ENCODE measurements around the gene GALP.
"Not testable (repeated sequence)": the region's sequence is repeated elsewhere in the genome, so short reads cannot be mapped to it uniquely, and the experiment has no call there.

GALP gene

DNA sequence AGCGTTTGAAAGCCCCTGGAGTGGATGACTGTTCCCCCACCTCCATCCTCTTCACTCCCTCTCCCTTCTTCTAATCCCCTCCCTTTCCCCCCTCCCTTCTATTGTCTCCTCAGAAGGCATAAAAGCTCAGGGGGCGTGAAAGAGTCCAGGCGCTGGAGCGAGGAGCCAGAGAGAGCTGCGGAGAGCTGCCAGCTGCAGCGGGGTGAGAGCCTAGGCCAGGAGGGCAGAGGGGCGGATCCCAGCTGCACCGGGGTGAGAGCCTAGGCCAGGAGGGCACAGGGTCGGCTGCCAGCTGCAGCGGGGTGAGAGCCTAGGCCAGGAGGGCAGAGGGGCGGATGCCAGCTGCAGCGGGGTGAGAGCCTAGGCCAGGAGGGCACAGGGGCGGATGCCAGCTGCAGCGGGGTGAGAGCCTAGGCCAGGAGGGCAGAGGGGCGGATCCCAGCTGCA is at the start of gene GALP:
TSS of gene GALP (plus strand) at position 148 of the 447 bp plus-strand sequence. CDS start 1,101 bp downstream, outside the sequence.
- H3K4me1 ChIP-seq (ENCODE audit: control insufficient read depth, insufficient read depth, low read length, unreplicated experiment); H3K27ac ChIP-seq (ENCODE audit: low read depth, low read length); H3K79me2 ChIP-seq (ENCODE audit: control insufficient read depth, insufficient read depth, low read length, unreplicated experiment); H3K27me3 ChIP-seq (ENCODE audit: insufficient read depth, low read length); H2AFZ ChIP-seq (ENCODE audit: low read length, unreplicated experiment); H3K36me3 ChIP-seq (ENCODE audit: insufficient read depth, low read length); H3K4me3 ChIP-seq (ENCODE audit: low read depth, low read length): not testable (repeated sequence)

GRCh38 chr19:56126983-56127780 is 48.6 kb upstream of the GALP start:
- Histone ChIP-seq H3K4me3 (ENCODE audit: low read depth, low read length) (no peak overlapping the region), H3K27ac (ENCODE audit: low read depth, low read length) (no peak overlapping the region), H3K36me3 (ENCODE audit: insufficient read depth, low read length) (no peaks in the 10 kb centered on the region), H3K79me2 (ENCODE audit: control insufficient read depth, insufficient read depth, low read length, unreplicated experiment) (no peaks in the 10 kb centered on the region), H3K27me3 (ENCODE audit: insufficient read depth, low read length) (no peaks in the 10 kb centered on the region), H2AFZ (ENCODE audit: low read length, unreplicated experiment) (no peak overlapping the region), H3K4me1 (ENCODE audit: control insufficient read depth, insufficient read depth, low read length, unreplicated experiment) (no peaks in the 10 kb centered on the region)

GRCh38 chr19:56130006-56130405 is 45.8 kb upstream of the GALP start:
- Histone ChIP-seq H3K4me1 (ENCODE audit: control insufficient read depth, insufficient read depth, low read length, unreplicated experiment) (no peaks in the 10 kb centered on the region), H3K79me2 (ENCODE audit: control insufficient read depth, insufficient read depth, low read length, unreplicated experiment) (no peaks in the 10 kb centered on the region), H2AFZ (ENCODE audit: low read length, unreplicated experiment) (no peak overlapping the region), H3K36me3 (ENCODE audit: insufficient read depth, low read length) (no peaks in the 10 kb centered on the region), H3K4me3 (ENCODE audit: low read depth, low read length) (no peak overlapping the region), H3K27ac (ENCODE audit: low read depth, low read length) (no peak overlapping the region), H3K27me3 (ENCODE audit: insufficient read depth, low read length) (no peaks in the 10 kb centered on the region)

GRCh38 chr19:56131651-56132050 is 44.2 kb upstream of the GALP start:
- Histone ChIP-seq H3K27ac (ENCODE audit: low read depth, low read length) (no peak overlapping the region), H3K4me1 (ENCODE audit: control insufficient read depth, insufficient read depth, low read length, unreplicated experiment) (no peaks in the 10 kb centered on the region), H3K27me3 (ENCODE audit: insufficient read depth, low read length) (no peaks in the 10 kb centered on the region), H2AFZ (ENCODE audit: low read length, unreplicated experiment) (no peak overlapping the region), H3K4me3 (ENCODE audit: low read depth, low read length) (no peak overlapping the region), H3K79me2 (ENCODE audit: control insufficient read depth, insufficient read depth, low read length, unreplicated experiment) (no peaks in the 10 kb centered on the region), H3K36me3 (ENCODE audit: insufficient read depth, low read length) (no peaks in the 10 kb centered on the region)

GRCh38 chr19:56132316-56132822 is 43.4 kb upstream of the GALP start:
- no peaks in the 10 kb centered on the region for H3K4me1 ChIP-seq (ENCODE audit: control insufficient read depth, insufficient read depth, low read length, unreplicated experiment)
- peak overlapping the region; percentile 68 for H2AFZ ChIP-seq (ENCODE audit: low read length, unreplicated experiment)
- H3K27ac ChIP-seq (ENCODE audit: low read depth, low read length) = peak overlapping the region; percentile 26; the same call in 1 of the 2 replicates
- no peaks in the 10 kb centered on the region for H3K27me3 ChIP-seq (ENCODE audit: insufficient read depth, low read length)
- no peak overlapping the region for H3K4me3 ChIP-seq (ENCODE audit: low read depth, low read length)
- no peaks in the 10 kb centered on the region for H3K36me3 ChIP-seq (ENCODE audit: insufficient read depth, low read length)
- H3K79me2 ChIP-seq (ENCODE audit: control insufficient read depth, insufficient read depth, low read length, unreplicated experiment) = no peaks in the 10 kb centered on the region

GRCh38 chr19:56133858-56134653 is 41.8 kb upstream of the GALP start:
- Histone ChIP-seq H3K27ac (ENCODE audit: low read depth, low read length) (no peak overlapping the region), H3K27me3 (ENCODE audit: insufficient read depth, low read length) (no peaks in the 10 kb centered on the region), H2AFZ (ENCODE audit: low read length, unreplicated experiment) (no peak overlapping the region), H3K4me1 (ENCODE audit: control insufficient read depth, insufficient read depth, low read length, unreplicated experiment) (no peaks in the 10 kb centered on the region), H3K4me3 (ENCODE audit: low read depth, low read length) (no peak overlapping the region), H3K79me2 (ENCODE audit: control insufficient read depth, insufficient read depth, low read length, unreplicated experiment) (no peaks in the 10 kb centered on the region), H3K36me3 (ENCODE audit: insufficient read depth, low read length) (no peaks in the 10 kb centered on the region)

- Histone ChIP-seq H3K79me2 (ENCODE audit: control insufficient read depth, insufficient read depth, low read length, unreplicated experiment) (no peaks in the 10 kb centered on the region), H3K27me3 (ENCODE audit: insufficient read depth, low read length) (no peaks in the 10 kb centered on the region), H3K27ac (ENCODE audit: low read depth, low read length) (no peak overlapping the region), H3K4me3 (ENCODE audit: low read depth, low read length) (no peak overlapping the region), H3K36me3 (ENCODE audit: insufficient read depth, low read length) (no peaks in the 10 kb centered on the region), H2AFZ (ENCODE audit: low read length, unreplicated experiment) (no peak overlapping the region), H3K4me1 (ENCODE audit: control insufficient read depth, insufficient read depth, low read length, unreplicated experiment) (no peaks in the 10 kb centered on the region)
Measured at GRCh38 chr19:56134654-56134921, 41.2 kb upstream of the GALP start.

DNA sequence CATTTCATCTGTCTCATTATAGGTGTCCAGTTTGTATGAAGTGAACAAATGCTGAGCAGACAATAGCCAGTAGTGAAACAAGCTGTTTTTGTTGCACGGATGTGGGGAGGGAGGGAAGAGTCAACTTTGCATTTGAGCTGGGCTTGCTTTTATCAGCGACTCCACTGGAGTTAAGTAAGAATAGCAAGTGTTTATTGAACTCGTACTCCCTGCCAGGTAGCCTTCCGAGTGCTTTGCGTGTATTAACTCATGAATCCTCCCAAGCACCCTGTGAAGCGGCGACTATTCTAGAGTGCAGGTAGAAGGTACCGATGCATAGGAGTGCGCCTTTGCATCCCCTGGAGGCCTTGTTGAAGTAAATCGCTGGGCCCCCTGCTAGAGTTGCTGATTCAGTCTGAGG is 39.4 kb upstream of the GALP start:
- no peaks in the 10 kb centered on the region for H3K36me3 ChIP-seq (ENCODE audit: insufficient read depth, low read length)
- H3K79me2 ChIP-seq (ENCODE audit: control insufficient read depth, insufficient read depth, low read length, unreplicated experiment) = no peaks in the 10 kb centered on the region
- no peak overlapping the region for H3K27ac ChIP-seq (ENCODE audit: low read depth, low read length)
- H3K4me3 ChIP-seq (ENCODE audit: low read depth, low read length) = no peak overlapping the region
- H2AFZ ChIP-seq (ENCODE audit: low read length, unreplicated experiment) = no peak overlapping the region
- no peaks in the 10 kb centered on the region for H3K27me3 ChIP-seq (ENCODE audit: insufficient read depth, low read length)
- H3K4me1 ChIP-seq (ENCODE audit: control insufficient read depth, insufficient read depth, low read length, unreplicated experiment) = no peaks in the 10 kb centered on the region

- Histone ChIP-seq H3K27ac (ENCODE audit: low read depth, low read length) (no peak overlapping the region), H3K4me3 (ENCODE audit: low read depth, low read length) (no peak overlapping the region), H3K4me1 (ENCODE audit: control insufficient read depth, insufficient read depth, low read length, unreplicated experiment) (no peaks in the 10 kb centered on the region), H3K27me3 (ENCODE audit: insufficient read depth, low read length) (no peaks in the 10 kb centered on the region), H3K36me3 (ENCODE audit: insufficient read depth, low read length) (no peaks in the 10 kb centered on the region), H2AFZ (ENCODE audit: low read length, unreplicated experiment) (no peak overlapping the region), H3K79me2 (ENCODE audit: control insufficient read depth, insufficient read depth, low read length, unreplicated experiment) (peaks cover 3% of the 10 kb centered on the region)
Measured at GRCh38 chr19:56137405-56137804, 38.4 kb upstream of the GALP start.

DNA sequence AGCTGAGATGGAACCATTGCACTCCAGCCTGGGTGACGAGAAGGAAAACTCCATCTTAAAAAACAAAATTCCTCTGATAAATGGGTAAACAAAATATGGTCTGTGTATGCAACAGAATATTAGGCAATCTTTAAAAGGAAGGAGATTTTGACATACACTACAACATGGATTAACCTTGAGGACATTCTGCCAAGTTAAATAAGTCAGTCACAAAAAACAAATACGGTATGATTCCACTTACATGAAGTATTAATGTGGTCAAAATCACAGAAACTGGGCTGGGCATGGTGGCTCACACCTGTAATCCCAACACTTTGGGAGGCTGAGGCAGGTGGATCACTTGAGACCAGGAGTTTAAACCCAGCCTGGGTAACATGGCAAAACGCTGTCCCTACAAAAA is 37.7 kb upstream of the GALP start:
- no peak overlapping the region for H3K4me3 ChIP-seq (ENCODE audit: low read depth, low read length)
- H3K4me1 ChIP-seq (ENCODE audit: control insufficient read depth, insufficient read depth, low read length, unreplicated experiment) = no peaks in the 10 kb centered on the region
- no peaks in the 10 kb centered on the region for H3K27me3 ChIP-seq (ENCODE audit: insufficient read depth, low read length)
- no peak overlapping the region for H3K27ac ChIP-seq (ENCODE audit: low read depth, low read length)
- peaks cover 7% of the 10 kb centered on the region for H3K79me2 ChIP-seq (ENCODE audit: control insufficient read depth, insufficient read depth, low read length, unreplicated experiment)
- H2AFZ ChIP-seq (ENCODE audit: low read length, unreplicated experiment) = no peak overlapping the region
- no peaks in the 10 kb centered on the region for H3K36me3 ChIP-seq (ENCODE audit: insufficient read depth, low read length)
